ENCODE data around the gene INTS7.

The INTS7 gene

GRCh38 chr1:211933946-211934714 is 101.2 kb downstream of the INTS7 start:
- ChIA-PET POLR2A (no interaction called here), CTCF (interaction anchor here (1.1 kb wide), 1 partner anchor 15 kb away, joined by 3 read pairs; no protein-coding TSS in a partner anchor)
- no peak overlapping the region for H3K4me3 ChIP-seq (ENCODE audit: low read depth, low read length)
- DNase-seq (ENCODE audit: low read depth, low spot score): no peak
- no peak for TF ChIP-seq CTCF (IDR thresholded peaks at IDR 0.05; ENCODE audit: insufficient read depth, low read length, missing control alignments)

- no peak for TF ChIP-seq CTCF (IDR thresholded peaks at IDR 0.05; ENCODE audit: insufficient read depth, low read length, missing control alignments)
- POLR2A ChIA-PET: no interaction called here
- no peak overlapping the region for H3K4me3 ChIP-seq (ENCODE audit: low read depth, low read length)
- DNase-seq (ENCODE audit: low read depth, low spot score): no peak
- CTCF ChIA-PET: interaction anchor here (1.7 kb wide), 1 partner anchor 252 kb away, joined by 5 read pairs; no protein-coding TSS in a partner anchor
These were observed 102.5 kb downstream of the INTS7 start for GRCh38 chr1:211932933-211933254.

GRCh38 chr1:211932231-211932932 is 103.0 kb downstream of the INTS7 start:
- CTCF ChIA-PET: interaction anchor here (1.7 kb wide), 1 partner anchor 252 kb away, joined by 5 read pairs; no protein-coding TSS in a partner anchor
- H3K4me3 ChIP-seq (ENCODE audit: low read depth, low read length): no peak overlapping the region
- POLR2A ChIA-PET: no interaction called here
- no peak for DNase-seq (ENCODE audit: low read depth, low spot score)
- no peak for TF ChIP-seq CTCF (IDR thresholded peaks at IDR 0.05; ENCODE audit: insufficient read depth, low read length, missing control alignments)

- DNase-seq (ENCODE audit: low read depth, low spot score): no peak
- H3K4me3 ChIP-seq (ENCODE audit: low read depth, low read length): no peak overlapping the region
- CTCF ChIA-PET: interaction anchor here (1.0 kb wide), 1 partner anchor 16 kb away, joined by 3 read pairs; no protein-coding TSS in a partner anchor
- no peak for TF ChIP-seq CTCF (IDR thresholded peaks at IDR 0.05; ENCODE audit: insufficient read depth, low read length, missing control alignments)
- POLR2A ChIA-PET: no interaction called here
These were observed 105.7 kb downstream of the INTS7 start for GRCh38 chr1:211929683-211930082.

DNA sequence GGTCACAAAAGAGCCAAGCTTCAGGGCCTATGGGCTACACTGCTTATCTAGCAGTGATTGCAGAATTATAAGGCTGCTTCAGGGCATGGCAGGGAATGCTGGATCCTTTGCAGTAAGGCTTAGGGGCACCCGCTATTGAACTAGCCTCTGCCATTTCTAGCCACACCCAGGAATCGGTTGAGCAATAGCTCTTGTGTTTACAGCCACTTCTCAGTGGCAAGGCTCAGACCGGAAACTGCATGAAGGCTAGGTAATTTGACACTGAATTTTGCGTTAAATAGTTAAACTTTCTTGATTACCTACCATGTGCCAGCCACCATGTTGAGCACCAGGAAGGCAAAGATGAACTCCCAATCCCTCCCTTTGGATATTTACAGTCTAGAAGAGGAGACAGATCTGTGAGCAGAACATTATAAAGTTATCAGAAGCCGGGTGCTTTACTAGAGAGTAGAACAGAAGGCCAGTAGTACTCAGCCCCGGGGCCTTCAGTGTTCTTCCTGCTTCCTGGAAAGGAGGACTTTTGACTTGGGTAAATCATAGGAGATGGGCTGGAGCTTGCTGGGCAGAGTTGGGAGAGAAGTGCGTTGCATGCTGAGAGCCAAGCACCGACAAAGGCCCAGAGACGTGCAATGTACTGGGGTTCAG is 106.2 kb downstream of the INTS7 start:
- DNase-seq (ENCODE audit: low read depth, low spot score): no peak
- H3K4me3 ChIP-seq (ENCODE audit: low read depth, low read length): no peak overlapping the region
- ChIA-PET CTCF (interaction anchor here (1.0 kb wide), 1 partner anchor 16 kb away, joined by 3 read pairs; no protein-coding TSS in a partner anchor), POLR2A (no interaction called here)
- no peak for TF ChIP-seq CTCF (IDR thresholded peaks at IDR 0.05; ENCODE audit: insufficient read depth, low read length, missing control alignments)

- TF ChIP-seq CTCF (IDR thresholded peaks at IDR 0.05; ENCODE audit: insufficient read depth, low read length, missing control alignments): no peak
- ChIA-PET CTCF (no interaction called here), POLR2A (no interaction called here)
- H3K4me3 ChIP-seq (ENCODE audit: low read depth, low read length): no peak overlapping the region
- no peak for DNase-seq (ENCODE audit: low read depth, low spot score)
These were observed 107.0 kb downstream of the INTS7 start for GRCh38 chr1:211928290-211928801.
